Nephron (organoid): Measurements from ENCODE around the gene FGFRL1.

Experiments
- H3K27ac Mint-ChIP-seq, 3 experiments: 2 replicates each; pipeline ENCODE4 v1.8.0; 2020; ENCODE audit warnings: mixed read lengths in 3 of 3, mild to moderate bottlenecking in 2 of 3, moderate library complexity in 1 of 3
- H3K27me3 Mint-ChIP-seq: 2 replicates; pipeline ENCODE4 v1.8.0; 2021; ENCODE audit warnings: low read depth, mild to moderate bottlenecking, moderate library complexity, mixed read lengths
- H3K36me3 Mint-ChIP-seq: 2 replicates; pipeline ENCODE4 v1.8.0; 2020; ENCODE audit warnings: low read depth, mixed read lengths
- H3K4me1 Mint-ChIP-seq: 2 replicates; pipeline ENCODE4 v1.8.0; 2020; ENCODE audit warnings: mixed read lengths
- H3K4me3 Mint-ChIP-seq, 3 experiments: 2 replicates each; pipeline ENCODE4 v1.8.0; 2020; ENCODE audit warnings: mild to moderate bottlenecking in 3 of 3, mixed read lengths in 3 of 3, moderate library complexity in 2 of 3
- H3K9me3 Mint-ChIP-seq: 2 replicates; pipeline ENCODE4 v1.8.0; 2020; ENCODE audit warnings: mixed read lengths
- CTCF ChIP-seq, 3 experiments: fragments of 200-600 bp; sonication (generic); IDR thresholded peaks; one replicate each; pipeline ENCODE4 v1.5.0; 2021; ENCODE audit warnings: antibody characterized with exemption in 3 of 3; ENCODE audit not compliant: unreplicated experiment in 3 of 3

The FGFRL1 gene

GRCh38 chr4:992297-993110, 18.9 kb upstream of the FGFRL1 start:
- TF ChIP-seq CTCF (IDR thresholded peaks at IDR 0.05; ENCODE audit: unreplicated experiment in 3 of 3) = no peak
- H3K4me1 Mint-ChIP-seq = no peaks in the 10 kb centered on the region
- H3K9me3 Mint-ChIP-seq = no peaks in the 10 kb centered on the region
- peaks cover 17% of the 10 kb centered on the region for H3K27me3 Mint-ChIP-seq
- peak overlapping the region; percentile 61 to 96 (median 65) for H3K27ac Mint-ChIP-seq
- H3K4me3 Mint-ChIP-seq = peak overlapping the region in 2 of 3 experiments; percentile 38 to 54
- no peaks in the 10 kb centered on the region for H3K36me3 Mint-ChIP-seq

GRCh38 chr4:993111-994029, 18.1 kb upstream of the FGFRL1 start, which contains the start of gene SLC26A1:
Gene SLC26A1 (minus strand): TSS chr4:993404. CDS start chr4:991703, 1,701 bp downstream.
- Mint-ChIP-seq H3K9me3 (no peaks in the 10 kb centered on the region), H3K27me3 (peaks cover 24% of the 10 kb centered on the region), H3K27ac (peak within 1 kb of the TSS; percentile 64 to 96 (median 65)), H3K4me3 (peak within 1 kb of the TSS in 2 of 3 experiments; percentile 38 to 54), H3K4me1 (no peaks in the 10 kb centered on the region), H3K36me3 (no peaks in the 10 kb centered on the region)
- no peak for TF ChIP-seq CTCF (IDR thresholded peaks at IDR 0.05; ENCODE audit: unreplicated experiment in 3 of 3)

- Mint-ChIP-seq H3K36me3 (no peaks in the 10 kb centered on the region), H3K27me3 (peaks cover 44% of the 10 kb centered on the region), H3K4me3 (peak overlapping the region in 2 of 3 experiments; percentile 54 to 71), H3K4me1 (peaks cover 5% of the 10 kb centered on the region), H3K27ac (peak overlapping the region in 1 of 3 experiments; percentile 41), H3K9me3 (no peaks in the 10 kb centered on the region)
- TF ChIP-seq CTCF (IDR thresholded peaks at IDR 0.05; ENCODE audit: unreplicated experiment in 3 of 3) = no peak
Measured at GRCh38 chr4:995311-996026, 16.0 kb upstream of the FGFRL1 start.

GRCh38 chr4:996030-996996, 15.1 kb upstream of the FGFRL1 start:
- H3K9me3 Mint-ChIP-seq = no peaks in the 10 kb centered on the region
- H3K27me3 Mint-ChIP-seq = peaks cover 50% of the 10 kb centered on the region
- H3K36me3 Mint-ChIP-seq = no peaks in the 10 kb centered on the region
- peaks cover 5% of the 10 kb centered on the region for H3K4me1 Mint-ChIP-seq
- TF ChIP-seq CTCF (IDR thresholded peaks at IDR 0.05; ENCODE audit: unreplicated experiment in 3 of 3) = no peak
- H3K27ac Mint-ChIP-seq = peak overlapping the region in 1 of 3 experiments; percentile 41
- peak overlapping the region; percentile 10 to 53 (median 46) for H3K4me3 Mint-ChIP-seq

GRCh38 chr4:996997-997374, 14.4 kb upstream of the FGFRL1 start:
- peaks cover 5% of the 10 kb centered on the region for H3K4me1 Mint-ChIP-seq
- no peak for TF ChIP-seq CTCF (IDR thresholded peaks at IDR 0.05; ENCODE audit: unreplicated experiment in 3 of 3)
- H3K4me3 Mint-ChIP-seq = peak overlapping the region; percentile 4 to 53 (median 46)
- H3K9me3 Mint-ChIP-seq = no peaks in the 10 kb centered on the region
- H3K36me3 Mint-ChIP-seq = no peaks in the 10 kb centered on the region
- peaks cover 54% of the 10 kb centered on the region for H3K27me3 Mint-ChIP-seq
- no peak overlapping the region for H3K27ac Mint-ChIP-seq
